ENCODE data around the gene DZANK1.

DNA sequence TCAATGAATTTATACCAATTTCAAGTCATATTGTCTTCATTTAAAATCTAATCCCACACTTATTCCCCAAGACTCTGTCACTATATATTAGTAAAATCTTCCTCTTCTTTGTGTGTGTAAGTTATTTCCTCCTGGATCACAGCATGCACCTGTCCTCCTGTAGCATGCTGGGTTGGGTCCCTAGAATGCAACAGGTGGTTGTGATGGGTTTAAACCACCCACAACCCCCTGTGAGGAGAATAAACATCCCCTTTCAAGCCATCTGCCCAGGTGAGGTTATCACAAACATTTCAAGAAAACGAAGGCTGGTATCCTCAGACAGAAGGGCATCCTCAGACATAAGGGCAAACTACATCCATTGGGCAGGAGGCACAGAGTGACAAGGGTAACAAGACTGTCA, 26.4 kb downstream of the DZANK1 start:
- TF ChIP-seq CTCF (IDR thresholded peaks at IDR 0.05) = no peak
- TF ChIP-seq REST (IDR thresholded peaks at IDR 0.05; ENCODE audit: low read depth, low read length) = no peak
- no peak for TF ChIP-seq SIN3A (IDR thresholded peaks at IDR 0.05; ENCODE audit: borderline replicate concordance, low read depth, low read length)
- TF ChIP-seq POLR2AphosphoS5 (IDR thresholded peaks at IDR 0.05; ENCODE audit: low read depth, low read length) = no peak
- TF ChIP-seq YY1 (IDR thresholded peaks at IDR 0.05; ENCODE audit: low read depth) = no peak

Data from SK-N-SH (cell line).